ENCODE results near the gene ANKRD28. TPM values are rescaled to one million over a fixed set of nuclear protein-coding genes. Genes with fewer than 3 reads are reported as not detected.

ANKRD28 gene
- total and polyA plus RNA-seq, 2 of the 8 experiments (the other 6 are each of a cell fraction or from before 2014, with no cell fraction given) = 39.1 to 61.7 TPM

GRCh38 chr3:15632212-15632580, 165.6 kb downstream of the ANKRD28 start:
- no peaks in the 10 kb centered on the region for H3K36me3 ChIP-seq (ENCODE audit: control insufficient read depth in 2 of 4, insufficient read depth in 4 of 4, low read length in 3 of 4)
- peak overlapping the region; percentile 96 for H2AK5ac ChIP-seq (ENCODE audit: low read depth, low read length)
- H3K18ac ChIP-seq (ENCODE audit: extremely low read depth, low read length) = peak overlapping the region; percentile 97
- DNase-seq (ENCODE audit: low read depth in 1 of 2, low spot score in 2 of 2) (no peak), FAIRE-seq (no peak)
- H3K23me2 ChIP-seq (ENCODE audit: low read depth, low read length) = no peaks in the 10 kb centered on the region
- no peak overlapping the region for H3K56ac ChIP-seq (replicated peaks; ENCODE audit: insufficient read length, low read depth, low read length)
- CTCF ChIA-PET (ENCODE audit: partially characterized antibody) = interaction anchor here (1.4 to 1.5 kb wide), 3 partner anchors 11 to 74 kb away, joined by 4 to 5 read pairs (median 4); no protein-coding TSS in a partner anchor
- H2BK5ac ChIP-seq (ENCODE audit: low read depth, low read length) = peak overlapping the region; percentile 96; the same call in 1 of the 2 replicates
- peak overlapping the region; percentile 55 for H2BK120ac ChIP-seq (replicated peaks; ENCODE audit: low read depth, low read length)
- H3K27ac ChIP-seq (ENCODE audit: low read depth, low read length) = peak overlapping the region; percentile 54; the same call in 1 of the 2 replicates
- no peaks in the 10 kb centered on the region for H4K20me1 ChIP-seq (replicated peaks in 1 of 2; ENCODE audit: control insufficient read depth in 1 of 2, insufficient read depth in 2 of 2, low read length in 2 of 2)
- peak overlapping the region in 1 of 4 experiments; percentile 25; a peak in 1 of 8 replicates for H3K4me3 ChIP-seq (ENCODE audit: extremely low read depth in 1 of 4, insufficient read depth in 2 of 4, low read depth in 3 of 4, low read length in 4 of 4)
- peak overlapping the region; percentile 99 for H2BK20ac ChIP-seq (ENCODE audit: low read length)
- peak overlapping the region; percentile 94 for H4K91ac ChIP-seq (replicated peaks; ENCODE audit: insufficient read length, low read length)
- no peaks in the 10 kb centered on the region for H3K79me1 ChIP-seq (ENCODE audit: low read depth, low read length)
- no peaks in the 10 kb centered on the region for H3K79me2 ChIP-seq (ENCODE audit: control insufficient read depth in 1 of 2, insufficient read depth in 2 of 2, low read length in 2 of 2)
- POLR2A ChIA-PET (ENCODE audit: partially characterized antibody) = interaction anchor here (2.2 to 3.2 kb wide), 2 partner anchors 18 to 31 kb away, joined by 7 to 12 read pairs; partner anchors contain the start of genes BTD and HACL1
- H2BK15ac ChIP-seq (ENCODE audit: low read length) = 0 out of 2 replicates have a peak overlapping the region, but pooled peaks have one; percentile 19
- TF ChIP-seq USF2 (IDR thresholded peaks at IDR 0.05; ENCODE audit: low read length) (no peak), E2F6 (IDR thresholded peaks at IDR 0.05) (peak; percentile 52; the same call in 1 of the 2 replicates)
- no peak overlapping the region for H3K23ac ChIP-seq (ENCODE audit: insufficient read length)
- H4K8ac ChIP-seq (ENCODE audit: extremely low read depth, insufficient read depth, low read length) = peak overlapping the region; percentile 53; the same call in 1 of the 2 replicates
- peak overlapping the region; percentile 78 for H4K5ac ChIP-seq (ENCODE audit: insufficient read length, low read depth, low read length)
- H3K9me3 ChIP-seq (ENCODE audit: insufficient read depth in 2 of 2, low read depth in 1 of 2, low read length in 1 of 2) = no peaks in the 10 kb centered on the region
- no peak overlapping the region; a peak in 1 of 7 replicates for H3K9ac ChIP-seq (replicated peaks in 1 of 4; ENCODE audit: extremely low read depth in 1 of 4, low read depth in 3 of 4, low read length in 3 of 4)
- H3K4ac ChIP-seq (replicated peaks; ENCODE audit: insufficient read length, low read depth, low read length) = peak overlapping the region; percentile 94
- peak overlapping the region; percentile 39 to 59; a peak in 2 of 4 replicates for H3K4me2 ChIP-seq (ENCODE audit: insufficient read depth in 1 of 2, low read depth in 2 of 2, low read length in 2 of 2)
- WGBS, 2 experiments (ENCODE audit: extremely low coverage in 1 of 2, insufficient coverage in 1 of 2, insufficient read length in 1 of 2, insufficient replicate concordance in 2 of 2, low coverage in 1 of 2, low lambda C conversion rate in 2 of 2, missing lambda C conversion rate in 1 of 2) = 68% methylated on average over 4 of the region's 4 CpGs; no CpG with 5 or more reads in 1 of the 2 experiments
- H3K27me3 ChIP-seq (replicated peaks in 1 of 4; ENCODE audit: control insufficient read depth in 3 of 4, extremely low read depth in 1 of 4, insufficient read depth in 3 of 4, low read length in 3 of 4) = no peaks in the 10 kb centered on the region
- H2AFZ ChIP-seq (ENCODE audit: low read length) = no peak overlapping the region
- H3K14ac ChIP-seq (ENCODE audit: insufficient read length) = no peak overlapping the region
- peaks cover 15 to 47% (median 28%) of the 10 kb centered on the region in 4 experiments for H3K4me1 ChIP-seq (replicated peaks in 1 of 4; ENCODE audit: control insufficient read depth in 3 of 4, insufficient read depth in 4 of 4, low read length in 3 of 4)
- H2BK12ac ChIP-seq (ENCODE audit: low read depth, low read length) = peak overlapping the region; percentile 98
